ENCODE measurements around the gene ILF3.
A peak's percentile ranks its signal among the peaks of the same experiment; 100 is the strongest.

ILF3 gene

GRCh38 chr19:10617409-10618121, 36.6 kb upstream of the ILF3 start:
- Histone ChIP-seq H3K4me1 (ENCODE audit: control insufficient read depth in 1 of 2, insufficient read depth in 1 of 2, low read depth in 1 of 2, low read length in 1 of 2) (peaks cover 19 to 25% of the 10 kb centered on the region in 2 experiments), H3K27ac (peak overlapping the region; percentile 41), H3K9me3 (no peaks in the 10 kb centered on the region), H3K4me3 (ENCODE audit: low read depth in 1 of 2, low read length in 1 of 2) (no peak overlapping the region), H3K36me3 (peaks cover 80% of the 10 kb centered on the region), H3K27me3 (no peaks in the 10 kb centered on the region)
- TF ChIP-seq CTCF (IDR thresholded peaks at IDR 0.05), result no peak

GRCh38 chr19:10618846-10619245, 35.3 kb upstream of the ILF3 start:
- Histone ChIP-seq H3K4me1 (ENCODE audit: control insufficient read depth in 1 of 2, insufficient read depth in 1 of 2, low read depth in 1 of 2, low read length in 1 of 2) (peaks cover 17 to 23% of the 10 kb centered on the region in 2 experiments), H3K4me3 (ENCODE audit: low read depth in 1 of 2, low read length in 1 of 2) (no peak overlapping the region), H3K9me3 (no peaks in the 10 kb centered on the region), H3K27ac (no peak overlapping the region), H3K27me3 (no peaks in the 10 kb centered on the region), H3K36me3 (peaks cover 78% of the 10 kb centered on the region)
- no peak for TF ChIP-seq CTCF (IDR thresholded peaks at IDR 0.05)

GRCh38 chr19:10620786-10621185, 33.4 kb upstream of the ILF3 start:
- peaks cover 86% of the 10 kb centered on the region for H3K36me3 ChIP-seq
- H3K27ac ChIP-seq, result no peak overlapping the region
- TF ChIP-seq CTCF (IDR thresholded peaks at IDR 0.05), result no peak
- H3K4me3 ChIP-seq (ENCODE audit: low read depth in 1 of 2, low read length in 1 of 2), result no peak overlapping the region
- H3K4me1 ChIP-seq (ENCODE audit: control insufficient read depth in 1 of 2, insufficient read depth in 1 of 2, low read depth in 1 of 2, low read length in 1 of 2), result peaks cover 8 to 13% of the 10 kb centered on the region in 2 experiments
- no peaks in the 10 kb centered on the region for H3K27me3 ChIP-seq
- no peaks in the 10 kb centered on the region for H3K9me3 ChIP-seq

GRCh38 chr19:10621966-10622365, 32.2 kb upstream of the ILF3 start:
- Histone ChIP-seq H3K36me3 (peaks cover 94% of the 10 kb centered on the region), H3K27ac (no peak overlapping the region), H3K9me3 (no peaks in the 10 kb centered on the region), H3K4me3 (ENCODE audit: low read depth in 1 of 2, low read length in 1 of 2) (no peak overlapping the region), H3K27me3 (no peaks in the 10 kb centered on the region), H3K4me1 (ENCODE audit: control insufficient read depth in 1 of 2, insufficient read depth in 1 of 2, low read depth in 1 of 2, low read length in 1 of 2) (peaks cover 3 to 8% of the 10 kb centered on the region in 2 experiments)
- no peak for TF ChIP-seq CTCF (IDR thresholded peaks at IDR 0.05)

- H3K27me3 ChIP-seq, result no peaks in the 10 kb centered on the region
- H3K9me3 ChIP-seq, result no peaks in the 10 kb centered on the region
- no peak overlapping the region for H3K4me3 ChIP-seq (ENCODE audit: low read depth in 1 of 2, low read length in 1 of 2)
- peaks cover 96% of the 10 kb centered on the region for H3K36me3 ChIP-seq
- H3K4me1 ChIP-seq (ENCODE audit: control insufficient read depth in 1 of 2, insufficient read depth in 1 of 2, low read depth in 1 of 2, low read length in 1 of 2), result peaks cover 0 to 8% of the 10 kb centered on the region in 2 experiments
- H3K27ac ChIP-seq, result no peak overlapping the region
- TF ChIP-seq CTCF (IDR thresholded peaks at IDR 0.05), result no peak
These were observed 29.6 kb upstream of the ILF3 start for GRCh38 chr19:10624585-10624984.

All from neutrophil (primary cell).